Inflammatory macrophage treated with lipopolysaccharide for 1 hour (primary cell): ENCODE data around the gene ACLY.

Source experiments
- DNase-seq, 2 donors: peaks; one replicate each; pipeline ENCODE4 v3.0.0-alpha.2; 2020 to 2022

ACLY gene

GRCh38 chr17:41918314-41919164, at the start of gene ACLY:
TSS of gene ACLY (minus strand) at chr17:41918951. CDS start at chr17:41913873, 5,078 bp downstream.
- peak; percentile 97 to 98 for DNase-seq

- no peak for DNase-seq
These were observed 49.3 kb upstream of the ACLY start for GRCh38 chr17:41967921-41968578.

DNA sequence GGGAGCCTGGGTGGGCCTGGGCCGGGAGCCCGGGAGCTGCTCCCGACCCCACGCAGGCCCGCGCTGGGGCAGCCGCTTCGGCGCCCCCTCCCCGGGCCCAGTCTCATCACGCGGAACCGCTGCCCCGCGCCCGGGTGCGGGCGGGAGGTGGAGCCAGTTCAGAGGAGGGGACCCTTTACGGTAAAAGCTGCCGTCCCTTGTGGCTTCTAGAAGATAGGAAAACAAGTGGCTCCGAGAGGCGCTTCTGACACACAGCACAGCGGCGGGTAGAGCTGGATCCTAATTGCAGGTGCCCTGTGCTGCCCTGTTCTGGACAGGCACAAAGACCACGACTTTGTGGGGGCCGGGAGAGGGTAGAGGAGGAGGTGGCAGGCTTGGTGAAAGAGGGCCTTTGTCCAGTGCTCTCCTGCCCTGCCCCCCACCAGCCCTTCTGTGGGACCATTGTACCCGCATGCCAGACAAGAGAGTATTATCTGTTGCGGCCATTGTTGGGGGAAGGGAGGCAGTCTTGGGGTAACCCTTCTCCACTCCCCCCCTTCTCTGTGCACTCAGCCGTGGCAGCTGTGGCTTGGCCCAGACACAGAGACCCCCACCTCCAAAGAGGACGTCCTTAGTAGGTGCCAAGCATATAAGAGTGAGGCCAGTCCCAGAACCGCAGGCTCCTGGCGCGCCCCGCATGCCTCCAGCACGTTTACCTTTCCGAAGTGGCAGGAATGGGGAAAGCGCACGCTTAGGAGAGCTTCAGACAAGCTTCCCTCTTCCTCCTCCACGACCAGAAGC, 48.6 kb upstream of the ACLY start:
- DNase-seq, result no peak

DNA sequence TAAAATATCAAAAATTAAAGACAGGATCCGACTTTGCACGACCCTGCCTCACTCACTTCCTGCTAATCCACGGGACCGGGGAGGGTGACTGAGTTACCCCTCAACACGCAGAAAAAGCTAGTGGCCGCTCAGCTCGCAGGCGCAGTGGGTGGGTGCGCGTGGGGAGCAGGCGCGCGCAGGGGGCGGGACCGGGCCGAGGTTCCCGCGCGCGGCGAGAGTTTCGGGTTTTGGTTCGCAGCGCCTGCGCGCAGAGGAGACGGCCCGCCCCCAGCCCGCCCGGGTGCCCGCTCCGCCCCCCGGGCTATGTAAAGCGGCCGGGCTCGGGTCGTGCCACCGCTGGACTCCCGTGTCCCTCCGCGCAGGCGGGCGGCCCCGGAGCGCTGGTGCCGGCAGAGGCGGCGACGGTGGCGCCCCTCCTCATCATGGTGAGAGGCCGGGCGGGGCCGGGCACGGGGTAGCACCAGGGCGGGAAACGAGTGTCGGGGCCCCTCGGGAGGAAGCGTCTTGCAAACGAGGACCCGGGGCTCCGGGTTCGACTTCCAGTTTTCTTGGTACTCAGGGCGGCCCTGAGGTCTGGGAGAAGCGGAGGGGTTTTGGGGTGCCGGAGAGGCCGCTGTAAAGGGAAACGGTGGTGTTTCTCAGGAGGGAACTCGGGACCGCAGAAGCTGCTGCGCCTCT, 47.9 kb upstream of the ACLY start, which contains the start of gene CNP:
TSS of gene CNP (plus strand) at position 333 of the 678 bp plus-strand sequence. CDS start at position 423, 90 bp downstream.
- peak; percentile 88 to 95 for DNase-seq

DNA sequence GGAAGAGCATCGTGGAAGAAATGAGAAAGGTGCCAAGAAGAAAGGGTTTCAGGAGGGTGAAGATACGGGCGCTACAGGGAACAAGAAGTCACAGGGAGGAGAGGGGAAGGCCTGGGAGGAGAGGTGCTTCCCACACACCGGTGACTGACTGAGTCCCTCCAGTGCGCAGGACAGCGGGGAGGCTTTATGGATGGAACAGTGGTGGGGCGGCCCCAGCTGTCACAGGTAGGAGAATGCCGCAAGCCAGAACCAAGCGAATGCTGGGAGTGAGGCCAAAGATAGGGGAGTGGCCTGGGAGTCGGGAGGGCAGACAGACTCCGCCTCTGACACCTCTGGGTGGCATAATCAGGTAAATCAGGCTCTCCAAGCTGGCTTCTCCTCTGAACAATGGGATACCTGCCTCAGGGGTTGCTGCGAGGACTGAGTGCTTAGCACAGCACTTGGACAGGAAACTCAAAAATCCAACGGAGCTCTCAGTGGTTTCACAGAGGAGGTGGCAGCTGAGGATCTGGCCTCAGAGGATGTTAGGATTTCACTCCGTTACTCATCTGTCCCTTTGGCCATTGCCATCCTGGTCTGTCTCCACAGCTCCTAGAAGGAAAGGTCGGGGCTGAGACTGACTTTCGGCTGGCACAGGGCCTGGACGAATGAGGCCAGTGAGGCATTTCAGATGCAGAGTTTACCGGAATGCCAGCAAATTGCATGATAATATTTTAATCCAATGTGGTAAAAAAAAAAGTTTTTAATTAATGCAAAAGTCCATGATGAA, 47.1 kb upstream of the ACLY start:
- DNase-seq, result peak; percentile 19 to 22

- peak; percentile 34 to 82 for DNase-seq
These were observed 44.1 kb upstream of the ACLY start for GRCh38 chr17:41962768-41963434.

- no peak for DNase-seq
These were observed 43.4 kb upstream of the ACLY start for GRCh38 chr17:41962111-41962510.

GRCh38 chr17:41959336-41960095, 40.8 kb upstream of the ACLY start:
- DNase-seq, result no peak

GRCh38 chr17:41959030-41959335, 40.2 kb upstream of the ACLY start:
- no peak for DNase-seq

DNA sequence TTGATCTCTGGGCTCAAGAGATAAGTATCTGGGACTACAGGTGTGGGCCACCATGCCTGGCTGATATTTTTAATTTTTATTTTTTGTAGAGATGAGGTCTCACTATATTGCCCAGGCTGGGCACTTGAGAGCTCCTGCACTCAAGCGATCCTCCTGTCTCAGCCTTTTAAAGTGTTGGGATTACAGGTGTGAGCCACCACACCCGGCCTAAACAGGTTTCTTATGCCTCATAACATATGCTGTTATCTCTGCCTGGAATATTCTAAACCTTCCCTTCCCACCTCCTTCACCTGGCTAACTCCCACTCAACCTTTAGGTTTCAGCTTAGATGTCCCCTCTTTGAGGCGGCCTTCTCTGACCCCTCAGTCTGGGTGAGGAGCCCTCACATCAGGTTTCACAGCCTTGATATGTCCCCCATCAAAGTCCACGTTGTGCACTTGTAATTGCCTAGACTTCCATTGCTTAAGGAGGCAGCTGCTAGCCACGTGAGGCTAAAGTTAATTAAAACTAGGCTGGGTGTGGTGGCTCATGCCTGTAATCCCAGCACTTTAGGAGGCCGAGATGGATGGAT, 39.2 kb upstream of the ACLY start:
- no peak for DNase-seq

- DNase-seq, result no peak
These were observed 38.5 kb upstream of the ACLY start for GRCh38 chr17:41957031-41957868.

- DNase-seq, result no peak
These were observed 37.8 kb upstream of the ACLY start for GRCh38 chr17:41956522-41956921.

GRCh38 chr17:41948762-41949460, 30.2 kb upstream of the ACLY start:
- DNase-seq, result no peak

DNA sequence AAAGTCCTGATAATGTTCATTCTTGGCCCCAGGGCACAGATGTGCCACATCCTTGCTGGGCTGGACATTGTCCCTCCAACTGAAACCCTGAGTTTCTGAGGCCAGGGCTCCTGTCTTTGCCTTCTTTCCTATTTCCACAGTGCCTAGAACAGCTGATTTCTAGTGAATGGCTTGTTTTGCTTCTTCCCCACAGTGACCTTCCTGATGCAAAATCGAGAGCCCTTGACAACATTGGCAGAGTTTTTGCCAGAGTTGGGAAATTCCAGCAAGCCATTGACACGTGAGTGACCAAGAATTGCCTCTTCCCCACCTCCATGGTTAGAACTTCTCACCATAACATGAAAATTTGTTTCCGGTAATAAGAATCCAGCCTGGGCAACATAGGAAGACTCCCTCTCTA, 26.2 kb upstream of the ACLY start:
- DNase-seq, result peak in 1 of 2 donors; percentile 18

DNA sequence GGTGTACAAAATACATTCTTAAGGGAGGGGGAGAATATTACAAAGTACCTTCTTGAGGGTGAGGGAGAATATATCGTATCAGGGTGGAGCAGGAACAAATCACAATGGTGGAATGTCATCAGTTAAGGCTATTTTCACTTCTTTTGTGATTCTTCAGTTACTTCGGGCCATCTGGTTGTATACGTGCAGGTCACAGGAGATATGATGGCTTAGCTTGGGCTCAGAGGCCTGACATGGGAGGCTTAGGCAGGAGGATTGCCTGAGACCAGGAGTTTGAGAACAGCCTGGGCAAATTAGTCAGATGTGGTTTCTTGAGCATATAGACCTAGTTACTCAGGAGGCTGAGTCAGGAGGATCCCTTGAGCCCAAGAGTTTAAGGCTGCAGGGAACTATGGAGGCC, 24.7 kb upstream of the ACLY start:
- no peak for DNase-seq

- no peak for DNase-seq
These were observed 24.0 kb upstream of the ACLY start for GRCh38 chr17:41942626-41943373.

DNA sequence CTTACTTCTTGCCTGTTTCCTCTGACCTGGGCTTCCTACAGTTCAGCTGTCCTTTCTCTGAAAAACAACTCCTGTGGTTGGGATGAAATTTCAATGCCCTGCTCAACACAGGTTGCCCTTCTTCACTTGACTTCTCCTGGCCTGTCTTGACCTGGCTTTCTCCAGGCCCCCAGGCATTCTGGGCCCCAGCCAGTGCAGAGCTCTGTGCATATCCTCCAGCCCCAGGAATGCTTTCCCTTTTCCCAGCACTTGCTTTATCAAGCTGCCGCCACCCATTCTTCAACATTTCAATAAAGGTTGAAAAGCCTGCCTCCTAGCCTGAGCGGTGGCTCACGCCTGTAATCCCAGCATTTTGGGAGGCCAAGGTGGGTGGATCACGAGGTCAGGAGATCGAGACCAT, 22.4 kb upstream of the ACLY start:
- DNase-seq, result no peak

- no peak for DNase-seq
These were observed 20.9 kb upstream of the ACLY start for GRCh38 chr17:41939693-41940090.
